Keratinocyte (primary cell): ENCODE results near the gene NUDT7.

Experiments
- EZH2 ChIP-seq: IDR thresholded peaks from one replicate; pipeline ENCODE4 v1.6.1; 2012; ENCODE audit warnings: inconsistent platforms, mild to moderate bottlenecking, low read length, moderate library complexity
- TF ChIP-seq, protein P1 (sequence below), 3 experiments: IDR thresholded peaks in 1 of 3; conservative IDR thresholded peaks in 1 of 3; optimal IDR thresholded peaks in 1 of 3; 2 replicates in 2 of 3; 3 replicates in 1 of 3; pipeline versions ENCODE3 to v1.5.1; 2011; ENCODE audit warnings: low read length in 3 of 3, mild to moderate bottlenecking in 3 of 3, moderate library complexity in 2 of 3, control low read depth in 1 of 3, inconsistent platforms in 1 of 3; ENCODE audit not compliant: insufficient read depth in 2 of 3; ENCODE audit errors: extremely low read depth in 1 of 3

DNA sequence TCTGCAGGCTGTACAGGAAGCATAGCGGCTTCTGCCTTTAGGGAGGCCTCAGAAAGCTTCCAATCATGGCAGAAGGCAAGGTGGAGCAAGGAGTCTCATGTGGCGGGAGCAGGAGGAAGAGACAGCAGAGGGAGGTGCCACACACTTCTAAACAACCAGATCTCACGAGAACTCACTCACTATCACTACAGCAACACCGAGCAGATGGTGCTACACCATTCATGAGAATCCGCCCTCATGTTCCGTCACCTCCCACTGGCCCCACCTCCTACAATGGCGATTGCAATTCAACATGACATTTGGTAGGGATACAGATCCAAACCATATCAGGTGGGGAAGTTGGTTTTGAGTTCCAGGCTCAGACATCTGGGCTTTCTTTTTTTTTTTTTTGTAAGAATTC lies 31.9 kb upstream of the NUDT7 start:
- TF ChIP-seq, protein P1, sequence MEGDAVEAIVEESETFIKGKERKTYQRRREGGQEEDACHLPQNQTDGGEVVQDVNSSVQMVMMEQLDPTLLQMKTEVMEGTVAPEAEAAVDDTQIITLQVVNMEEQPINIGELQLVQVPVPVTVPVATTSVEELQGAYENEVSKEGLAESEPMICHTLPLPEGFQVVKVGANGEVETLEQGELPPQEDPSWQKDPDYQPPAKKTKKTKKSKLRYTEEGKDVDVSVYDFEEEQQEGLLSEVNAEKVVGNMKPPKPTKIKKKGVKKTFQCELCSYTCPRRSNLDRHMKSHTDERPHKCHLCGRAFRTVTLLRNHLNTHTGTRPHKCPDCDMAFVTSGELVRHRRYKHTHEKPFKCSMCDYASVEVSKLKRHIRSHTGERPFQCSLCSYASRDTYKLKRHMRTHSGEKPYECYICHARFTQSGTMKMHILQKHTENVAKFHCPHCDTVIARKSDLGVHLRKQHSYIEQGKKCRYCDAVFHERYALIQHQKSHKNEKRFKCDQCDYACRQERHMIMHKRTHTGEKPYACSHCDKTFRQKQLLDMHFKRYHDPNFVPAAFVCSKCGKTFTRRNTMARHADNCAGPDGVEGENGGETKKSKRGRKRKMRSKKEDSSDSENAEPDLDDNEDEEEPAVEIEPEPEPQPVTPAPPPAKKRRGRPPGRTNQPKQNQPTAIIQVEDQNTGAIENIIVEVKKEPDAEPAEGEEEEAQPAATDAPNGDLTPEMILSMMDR (optimal IDR thresholded peaks at IDR 0.05 in 1 of 3, IDR thresholded peaks at IDR 0.05 in 1 of 3, conservative IDR thresholded peaks at IDR 0.05 in 1 of 3; ENCODE audit: extremely low read depth in 1 of 3, insufficient read depth in 2 of 3, low read length in 3 of 3) = no peak
- TF ChIP-seq EZH2 = no peak
